ENCODE data around the gene PSMD14.
"Not testable (repeated sequence)": the region's sequence is repeated elsewhere in the genome, so short reads cannot be mapped to it uniquely, and the experiment has no call there.

PSMD14 gene

GRCh38 chr2:161308178-161308955, at the start of gene PSMD14:
Gene PSMD14, plus strand, starts transcription at chr2:161308425. Its CDS starts 10,401 bp downstream, at chr2:161318826.
- no peak for TF ChIP-seq CTCF (IDR thresholded peaks at IDR 0.05; ENCODE audit: extremely low read depth, insufficient read depth, missing control alignments)
- in situ Hi-C loops (cut with MboI; ENCODE audit: low pct_unique_long_range_greater_than_20kb, low sequenced_read_pairs, unreplicated experiment) = no loop called here
- DNase-seq (ENCODE audit: low spot score) = peak; percentile 83

GRCh38 chr2:161265874-161266273, 42.4 kb upstream of the PSMD14 start:
- no peak for TF ChIP-seq CTCF (IDR thresholded peaks at IDR 0.05; ENCODE audit: extremely low read depth, insufficient read depth, missing control alignments)
- no peak for DNase-seq (ENCODE audit: low spot score)
- in situ Hi-C loops (cut with MboI; ENCODE audit: low pct_unique_long_range_greater_than_20kb, low sequenced_read_pairs, unreplicated experiment) = no loop called here

- no peak for DNase-seq (ENCODE audit: low spot score)
- in situ Hi-C loops (cut with MboI; ENCODE audit: low pct_unique_long_range_greater_than_20kb, low sequenced_read_pairs, unreplicated experiment) = no loop called here
- no peak for TF ChIP-seq CTCF (IDR thresholded peaks at IDR 0.05; ENCODE audit: extremely low read depth, insufficient read depth, missing control alignments)
Observed at GRCh38 chr2:161269111-161269510, 39.1 kb upstream of the PSMD14 start.

- in situ Hi-C loops (cut with MboI; ENCODE audit: low pct_unique_long_range_greater_than_20kb, low sequenced_read_pairs, unreplicated experiment) = no loop called here
- DNase-seq (ENCODE audit: low spot score) = peak; percentile 43
Observed at GRCh38 chr2:161273038-161273760, 35.0 kb upstream of the PSMD14 start.

GRCh38 chr2:161278564-161279229, 29.5 kb upstream of the PSMD14 start:
- DNase-seq (ENCODE audit: low spot score) = peak; percentile 69
- in situ Hi-C loops (cut with MboI; ENCODE audit: low pct_unique_long_range_greater_than_20kb, low sequenced_read_pairs, unreplicated experiment) = not testable (repeated sequence)

More at GRCh38 chr2:161273038-161273760, 35.0 kb upstream of the PSMD14 start:
- peak; percentile 75 for TF ChIP-seq CTCF (IDR thresholded peaks at IDR 0.05; ENCODE audit: extremely low read depth, insufficient read depth, missing control alignments)

GRCh38 chr2:161279230-161279815, 28.9 kb upstream of the PSMD14 start:
- DNase-seq (ENCODE audit: low spot score); in situ Hi-C loops (cut with MboI; ENCODE audit: low pct_unique_long_range_greater_than_20kb, low sequenced_read_pairs, unreplicated experiment): not testable (repeated sequence)

GRCh38 chr2:161280906-161281323, 27.3 kb upstream of the PSMD14 start:
- DNase-seq (ENCODE audit: low spot score); in situ Hi-C loops (cut with MboI; ENCODE audit: low pct_unique_long_range_greater_than_20kb, low sequenced_read_pairs, unreplicated experiment): not testable (repeated sequence)
- peak; percentile 22 for TF ChIP-seq CTCF (IDR thresholded peaks at IDR 0.05; ENCODE audit: extremely low read depth, insufficient read depth, missing control alignments)

- DNase-seq (ENCODE audit: low spot score); in situ Hi-C loops (cut with MboI; ENCODE audit: low pct_unique_long_range_greater_than_20kb, low sequenced_read_pairs, unreplicated experiment): not testable (repeated sequence)
Observed at GRCh38 chr2:161281615-161282310, 26.5 kb upstream of the PSMD14 start.

- DNase-seq (ENCODE audit: low spot score) = not testable (repeated sequence)
Observed at GRCh38 chr2:161282311-161282644, 25.9 kb upstream of the PSMD14 start.

More at GRCh38 chr2:161282311-161282644, 25.9 kb upstream of the PSMD14 start:
- in situ Hi-C loops (cut with MboI; ENCODE audit: low pct_unique_long_range_greater_than_20kb, low sequenced_read_pairs, unreplicated experiment) = not testable (repeated sequence)
